HG03520 (cell line): ENCODE measurements around the gene CFAP57.
"Not testable (repeated sequence)": the region's sequence is repeated elsewhere in the genome, so short reads cannot be mapped to it uniquely, and the experiment has no call there.

ENCODE experiments used
- ATAC-seq: cut with Tn5 transposase; IDR thresholded peaks from one replicate; pipeline ENCODE4 v1.9.1; 2021; ENCODE audit warnings: mild to moderate bottlenecking, moderate library complexity; ENCODE audit not compliant: unreplicated experiment

Gene CFAP57

GRCh38 chr1:43172527-43172972 lies 420 bp downstream of the CFAP57 start:
- ATAC-seq: peak; percentile 30

- no peak for ATAC-seq
Measured at GRCh38 chr1:43174873-43175272, 2.7 kb downstream of the CFAP57 start.

- no peak for ATAC-seq
Measured at GRCh38 chr1:43177691-43178090, 5.6 kb downstream of the CFAP57 start.

GRCh38 chr1:43184388-43184787 lies 12.3 kb downstream of the CFAP57 start:
- ATAC-seq: no peak

- ATAC-seq: no peak
Measured at GRCh38 chr1:43184995-43185394, 12.9 kb downstream of the CFAP57 start.

- no peak for ATAC-seq
Measured at GRCh38 chr1:43188106-43188505, 16.0 kb downstream of the CFAP57 start.

- ATAC-seq: no peak
Measured at GRCh38 chr1:43194509-43194908, 22.4 kb downstream of the CFAP57 start.

GRCh38 chr1:43197343-43198127 lies 25.4 kb downstream of the CFAP57 start:
- ATAC-seq: no peak

GRCh38 chr1:43199093-43199726 lies 27.1 kb downstream of the CFAP57 start:
- ATAC-seq: no peak

- ATAC-seq: no peak
Measured at GRCh38 chr1:43203859-43204258, 31.7 kb downstream of the CFAP57 start.

GRCh38 chr1:43204394-43204793 lies 32.3 kb downstream of the CFAP57 start:
- ATAC-seq: no peak

- ATAC-seq: no peak
Measured at GRCh38 chr1:43205671-43206070, 33.5 kb downstream of the CFAP57 start.

GRCh38 chr1:43206600-43207228 lies 34.6 kb downstream of the CFAP57 start:
- ATAC-seq: no peak

- ATAC-seq: no peak
Measured at GRCh38 chr1:43207229-43207853, 35.2 kb downstream of the CFAP57 start.

GRCh38 chr1:43208277-43208676 lies 36.1 kb downstream of the CFAP57 start:
- ATAC-seq: not testable (repeated sequence)

- no peak for ATAC-seq
Measured at GRCh38 chr1:43214501-43215444, 42.6 kb downstream of the CFAP57 start.

- ATAC-seq: no peak
Measured at GRCh38 chr1:43217747-43218146, 45.6 kb downstream of the CFAP57 start.

- peak; percentile 52 for ATAC-seq
Measured at GRCh38 chr1:43220905-43221778, 49.0 kb downstream of the CFAP57 start.

GRCh38 chr1:43221797-43222196 lies 49.7 kb downstream of the CFAP57 start:
- no peak for ATAC-seq
